GM23338 (cell line): Measurements from ENCODE around the gene ZFYVE28.

Experiments used
- CREB1 ChIP-seq: fragments of 250-450 bp; sonication (Bioruptor Pico); IDR thresholded peaks from 2 replicates; pipeline ENCODE4 v1.5.0; 2020; ENCODE audit warnings: low read depth, mild to moderate bottlenecking, moderate library complexity
- ZNF114 ChIP-seq: fragments of 250-450 bp; sonication (Bioruptor Pico); IDR thresholded peaks from 2 replicates; pipeline ENCODE4 v1.5.0; 2020; ENCODE audit warnings: mild to moderate bottlenecking, moderate library complexity
- TF ChIP-seq, protein P1 (sequence below), 2 experiments: fragments of 200-600 bp in 1 of 2; sonication (generic) in 1 of 2; conservative IDR thresholded peaks; 2 replicates each; pipeline versions ENCODE4 v1.5.1 to v1.6.1; 2016 to 2017; ENCODE audit warnings: antibody characterized with exemption in 2 of 2, low read depth in 2 of 2, mild to moderate bottlenecking in 2 of 2, moderate library complexity in 1 of 2

DNA sequence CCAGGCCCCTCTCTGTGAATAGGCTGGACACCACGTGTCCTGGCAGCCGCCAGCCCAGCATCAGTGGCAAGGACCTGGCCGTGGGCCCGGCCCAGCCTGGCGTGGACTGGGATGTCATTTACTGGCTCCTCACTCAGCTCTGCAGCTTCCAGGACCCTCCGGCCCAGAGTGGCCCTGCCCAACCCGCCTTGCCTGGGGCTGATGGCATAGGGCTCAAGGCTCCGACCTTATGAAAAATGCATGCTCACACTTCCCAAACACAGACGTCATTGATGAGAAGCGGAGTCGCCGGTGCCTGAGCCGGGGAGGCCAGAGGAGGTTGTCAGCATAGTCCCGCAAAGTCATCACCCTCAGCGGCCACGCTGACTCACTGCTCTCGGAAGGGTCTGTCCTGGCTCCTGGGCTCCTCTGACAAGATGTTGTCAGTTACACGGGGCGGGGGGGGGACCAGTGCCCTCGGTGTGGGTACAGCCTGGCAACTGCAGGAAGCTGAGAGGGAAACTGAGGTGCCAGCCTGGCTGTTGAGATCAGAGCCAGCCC, 14.6 kb upstream of the ZFYVE28 start:
- TF ChIP-seq, protein P1, sequence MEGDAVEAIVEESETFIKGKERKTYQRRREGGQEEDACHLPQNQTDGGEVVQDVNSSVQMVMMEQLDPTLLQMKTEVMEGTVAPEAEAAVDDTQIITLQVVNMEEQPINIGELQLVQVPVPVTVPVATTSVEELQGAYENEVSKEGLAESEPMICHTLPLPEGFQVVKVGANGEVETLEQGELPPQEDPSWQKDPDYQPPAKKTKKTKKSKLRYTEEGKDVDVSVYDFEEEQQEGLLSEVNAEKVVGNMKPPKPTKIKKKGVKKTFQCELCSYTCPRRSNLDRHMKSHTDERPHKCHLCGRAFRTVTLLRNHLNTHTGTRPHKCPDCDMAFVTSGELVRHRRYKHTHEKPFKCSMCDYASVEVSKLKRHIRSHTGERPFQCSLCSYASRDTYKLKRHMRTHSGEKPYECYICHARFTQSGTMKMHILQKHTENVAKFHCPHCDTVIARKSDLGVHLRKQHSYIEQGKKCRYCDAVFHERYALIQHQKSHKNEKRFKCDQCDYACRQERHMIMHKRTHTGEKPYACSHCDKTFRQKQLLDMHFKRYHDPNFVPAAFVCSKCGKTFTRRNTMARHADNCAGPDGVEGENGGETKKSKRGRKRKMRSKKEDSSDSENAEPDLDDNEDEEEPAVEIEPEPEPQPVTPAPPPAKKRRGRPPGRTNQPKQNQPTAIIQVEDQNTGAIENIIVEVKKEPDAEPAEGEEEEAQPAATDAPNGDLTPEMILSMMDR (conservative IDR thresholded peaks at IDR 0.05; ENCODE audit: low read depth in 2 of 2): no peak
- TF ChIP-seq CREB1 (CRISPR knock-in tag) (no peak), ZNF114 (CRISPR knock-in tag) (no peak)
